ENCODE measurements around the gene PRR19. TPM values are rescaled to one million over a fixed set of nuclear protein-coding genes. Genes with fewer than 3 reads are reported as not detected.

PRR19 gene
- total and polyA plus RNA-seq, 10 of the 15 experiments (the other 5 are each of a cell fraction or from before 2014, with no cell fraction given): 0.09 to 1.7 (median 0.73) TPM; not detected in 1

DNA sequence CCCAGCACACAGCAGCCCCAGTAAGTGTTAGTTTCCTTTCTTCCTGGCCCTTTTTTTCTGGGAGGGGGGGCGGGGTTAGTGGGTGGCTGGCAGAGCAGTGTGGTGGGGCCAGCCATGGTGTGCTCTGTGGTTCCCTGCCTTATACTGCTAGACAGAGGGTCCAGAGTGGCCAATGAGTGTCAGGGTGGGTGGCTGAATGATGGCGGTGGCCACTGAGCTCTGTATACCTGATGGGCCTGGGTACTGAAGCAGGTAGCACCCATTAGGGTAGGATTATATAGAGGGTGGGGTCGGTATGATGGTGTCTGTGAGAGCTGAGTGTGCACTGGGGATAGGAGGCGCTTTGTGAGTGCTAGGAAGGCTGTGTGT lies 19.1 kb upstream of the PRR19 start:
- SMC1A ChIA-PET (ENCODE audit: uncharacterized antibody, unreplicated experiment): interaction anchor here (0.6 to 1.5 kb wide), 4 partner anchors 14 to 154 kb away, joined by 3 to 5 read pairs (median 4); no protein-coding TSS in a partner anchor
- Histone ChIP-seq H3K4me2 (ENCODE audit: control insufficient read depth, insufficient read depth) (peak overlapping the region; percentile 97), H3K4me1 (ENCODE audit: control insufficient read depth, insufficient read depth, low read length) (peaks cover 50% of the 10 kb centered on the region), H2AFZ (ENCODE audit: control insufficient read depth, low read depth, low read length) (no peak overlapping the region), H3K27me3 (replicated peaks in 1 of 2; ENCODE audit: control insufficient read depth in 2 of 2, insufficient read depth in 2 of 2, low read length in 1 of 2) (no peaks in the 10 kb centered on the region), H3K27ac (ENCODE audit: control insufficient read depth, insufficient read depth) (peak overlapping the region; percentile 72), H3K79me2 (ENCODE audit: control insufficient read depth, insufficient read depth, low read length) (peaks cover 36% of the 10 kb centered on the region), H3K36me3 (ENCODE audit: control insufficient read depth in 2 of 2, insufficient read depth in 2 of 2, low read length in 1 of 2) (peaks cover 0 to 5% of the 10 kb centered on the region in 2 experiments; a peak in 3 of 4 replicates), H3K9ac (ENCODE audit: control insufficient read depth, insufficient read depth, low read length) (no peak overlapping the region; the same call in 1 of the 2 replicates), H3K9me3 (replicated peaks; ENCODE audit: control insufficient read depth, insufficient read depth, low read length) (no peaks in the 10 kb centered on the region), H4K20me1 (ENCODE audit: control insufficient read depth, insufficient read depth) (no peaks in the 10 kb centered on the region; the same call in 1 of the 2 replicates), H3K4me3 (peak overlapping the region; percentile 61)
- WGBS (ENCODE audit: insufficient coverage, insufficient replicate concordance, low lambda C conversion rate, missing lambda C conversion rate): 24% methylated on average over 4 of the region's 4 CpGs
- RAD21 ChIA-PET (ENCODE audit: unreplicated experiment): interaction anchor here (0.6 to 5.5 kb wide), 6 partner anchors 38 to 182 kb away, joined by 3 to 82 read pairs (median 4); partner anchors contain the start of genes GSK3A and POU2F2
- BruUV-seq (replicated peaks): no TSS peak
- CTCF ChIA-PET: interaction anchor here (0.6 to 6.7 kb wide), 8 partner anchors 14 to 169 kb away, joined by 3 to 111 read pairs (median 4); partner anchors contain the start of gene GSK3A
- in situ Hi-C loops (cut with MboI): no loop called here
- no peak; the same call in 2 of the 3 replicates for ATAC-seq
- no peak for DNase-seq (ENCODE audit: low read depth, low spot score)
- POLR2A ChIA-PET: interaction anchor here (0.5 to 5.1 kb wide), 10 partner anchors 12 to 169 kb away, joined by 3 to 51 read pairs (median 3); partner anchors contain the start of genes GSK3A and POU2F2
- no peak for FAIRE-seq
- intact Hi-C loops (cut with micrococcal nuclease; ENCODE audit: unreplicated experiment): loop anchor here (2.0 to 5.0 kb wide), 4 partner anchors 14 to 176 kb away; partner anchors contain the start of genes CIC and POU2F2
- TF ChIP-seq ZNF687 (IDR thresholded peaks at IDR 0.05) (no peak), SPI1 (IDR thresholded peaks at IDR 0.05; ENCODE audit: borderline replicate concordance, insufficient read depth, low read depth, low read length) (no peak), POU2F2 (IDR thresholded peaks at IDR 0.05; ENCODE audit: borderline replicate concordance, low read depth, low read length) (no peak), NRF1 (conservative IDR thresholded peaks at IDR 0.05; ENCODE audit: low read depth, low read length) (no peak), FOXK2 (IDR thresholded peaks at IDR 0.05) (no peak)

Measured in GM12878 (cell line).